Hematopoietic multipotent progenitor cell treated with erythropoietin and hydrocortisone succinate and interleukin-3 and kit ligand, for 17 days (in vitro differentiated cells): ENCODE data around the gene LARGE2.
"Not testable (repeated sequence)": the region's sequence is repeated elsewhere in the genome, so short reads cannot be mapped to it uniquely, and the experiment has no call there.

ENCODE experiments used
- DNase-seq: peaks from one replicate; pipeline ENCODE4 v3.0.0-alpha.2; 2015; ENCODE audit warnings: low spot score

The LARGE2 gene

DNA sequence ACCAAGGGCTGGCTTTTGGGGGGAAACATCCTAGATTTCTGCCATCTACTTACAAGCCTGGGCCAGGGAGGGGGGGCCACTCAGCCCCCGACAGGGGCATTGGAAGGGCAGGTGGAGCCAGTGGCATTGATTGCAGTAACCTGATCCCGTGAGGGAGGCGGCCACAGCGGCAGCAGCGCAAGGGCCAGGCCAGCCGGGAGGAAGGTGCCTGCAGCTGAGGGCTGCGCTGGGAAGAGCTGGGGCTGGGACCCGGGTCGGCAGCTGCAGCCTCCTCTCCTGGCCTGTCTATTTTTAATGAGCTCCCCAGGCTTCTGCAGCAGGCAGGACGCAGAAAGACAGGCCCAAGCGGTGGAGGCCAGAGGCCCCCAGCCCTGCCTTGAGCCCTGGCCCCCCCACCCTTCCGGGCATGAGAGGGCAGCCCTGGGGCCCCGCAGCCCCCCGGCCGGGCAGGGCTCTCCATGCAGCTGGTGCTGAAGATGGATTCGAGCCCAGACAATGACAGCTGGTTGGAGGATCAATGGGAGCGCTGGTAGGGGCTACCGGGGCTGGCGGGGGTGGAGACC lies 26.0 kb upstream of the LARGE2 start:
- no peak for DNase-seq

DNA sequence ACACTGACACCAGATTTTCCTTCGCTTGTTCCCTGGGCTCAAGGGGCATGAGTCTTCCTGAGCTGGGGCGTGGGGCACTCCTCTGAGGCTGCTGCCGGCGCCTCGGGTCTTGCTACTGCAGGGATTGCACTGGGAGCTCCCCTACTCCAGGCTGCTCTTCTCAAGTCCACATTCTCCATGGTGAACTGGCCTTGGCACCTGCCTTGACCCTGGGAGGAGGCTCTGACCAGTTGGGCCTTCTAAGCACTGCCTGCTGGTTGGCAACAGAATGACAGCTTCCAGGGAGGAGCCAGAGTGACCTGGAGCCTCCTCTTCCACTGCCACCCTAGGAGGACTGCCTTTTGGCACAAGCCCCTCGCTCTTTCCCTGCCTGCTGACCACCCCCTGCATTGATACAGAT lies 24.9 kb upstream of the LARGE2 start:
- no peak for DNase-seq

DNA sequence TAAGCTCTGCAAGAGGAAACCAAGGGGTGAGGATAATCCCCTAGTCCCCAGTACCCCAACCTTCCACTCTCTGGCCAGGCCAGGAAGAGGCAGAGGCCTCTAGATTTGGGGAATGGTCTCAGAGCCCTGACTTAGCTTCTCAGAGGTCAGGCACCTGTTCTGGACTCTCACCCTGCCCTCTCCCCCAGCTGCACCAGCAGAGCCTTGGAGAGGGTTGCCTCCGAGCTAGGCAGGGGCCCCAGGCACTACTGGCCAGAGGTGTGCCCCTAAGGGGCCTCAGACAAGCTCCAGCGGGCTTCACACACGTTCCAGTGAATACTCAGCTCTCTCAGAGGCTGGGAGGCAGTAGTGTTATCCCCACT lies 23.4 kb upstream of the LARGE2 start:
- DNase-seq: no peak

DNA sequence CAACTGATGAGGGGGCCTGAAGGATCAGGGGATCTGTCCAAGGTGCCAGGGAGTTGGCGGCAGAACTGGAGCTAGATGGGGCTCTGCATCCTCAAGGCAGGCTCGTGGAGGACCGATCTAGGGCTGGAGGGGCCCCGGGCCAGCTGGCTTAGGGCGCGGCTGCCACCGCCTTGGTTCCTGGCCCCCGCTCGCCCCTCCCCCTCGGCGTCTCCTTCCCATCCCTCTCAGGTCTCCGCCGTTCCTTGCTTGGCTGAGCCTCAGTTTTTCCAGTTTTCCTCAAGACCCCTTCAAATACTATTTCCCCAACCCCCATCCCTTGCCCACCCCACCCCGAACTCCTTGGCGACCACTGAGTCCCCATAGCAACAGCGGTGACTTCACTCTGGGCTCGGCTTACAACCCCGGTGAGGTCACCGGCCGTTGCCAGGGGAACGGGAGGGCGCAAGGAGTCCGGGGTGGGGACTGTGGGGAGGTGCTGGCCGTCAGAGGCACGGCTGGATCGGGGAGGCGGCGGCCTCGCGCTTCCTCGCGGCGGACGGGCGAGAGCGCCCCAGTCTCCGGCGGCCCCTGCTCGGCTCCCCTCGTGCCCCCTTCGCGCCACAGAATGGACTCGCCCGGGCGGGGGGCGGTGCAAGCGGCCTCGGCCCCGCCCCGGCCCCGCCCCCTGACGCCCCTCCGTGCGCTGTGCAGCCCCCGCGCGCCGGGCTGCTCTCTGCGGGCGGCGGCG lies 22.8 kb upstream of the LARGE2 start:
- no peak for DNase-seq

DNA sequence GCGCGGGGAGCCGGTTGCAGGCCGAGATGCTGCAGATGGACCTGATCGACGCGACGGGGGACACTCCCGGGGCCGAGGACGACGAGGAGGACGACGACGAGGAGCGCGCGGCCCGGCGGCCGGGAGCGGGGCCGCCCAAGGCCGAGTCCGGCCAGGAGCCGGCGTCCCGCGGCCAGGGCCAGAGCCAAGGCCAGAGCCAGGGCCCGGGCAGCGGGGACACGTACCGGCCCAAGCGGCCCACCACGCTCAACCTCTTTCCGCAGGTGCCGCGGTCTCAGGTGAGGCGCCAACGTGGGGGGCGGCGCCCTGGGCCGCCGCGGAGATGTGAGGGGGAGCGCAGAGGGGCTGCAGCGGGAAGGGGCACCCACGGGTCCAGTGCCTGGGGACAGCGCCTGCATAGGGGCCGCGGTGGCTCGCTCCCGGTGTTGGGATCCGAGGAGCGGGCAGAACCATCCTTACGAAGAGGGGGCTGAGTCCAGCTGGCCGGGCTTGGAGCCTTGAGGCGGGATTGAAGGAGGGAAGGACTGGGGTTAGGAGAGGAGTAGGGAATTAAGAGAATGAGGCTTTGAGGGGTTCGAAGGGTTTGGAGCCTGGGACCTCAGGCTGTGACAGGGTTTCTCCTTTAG lies 22.2 kb upstream of the LARGE2 start:
- not testable (repeated sequence) for DNase-seq

DNA sequence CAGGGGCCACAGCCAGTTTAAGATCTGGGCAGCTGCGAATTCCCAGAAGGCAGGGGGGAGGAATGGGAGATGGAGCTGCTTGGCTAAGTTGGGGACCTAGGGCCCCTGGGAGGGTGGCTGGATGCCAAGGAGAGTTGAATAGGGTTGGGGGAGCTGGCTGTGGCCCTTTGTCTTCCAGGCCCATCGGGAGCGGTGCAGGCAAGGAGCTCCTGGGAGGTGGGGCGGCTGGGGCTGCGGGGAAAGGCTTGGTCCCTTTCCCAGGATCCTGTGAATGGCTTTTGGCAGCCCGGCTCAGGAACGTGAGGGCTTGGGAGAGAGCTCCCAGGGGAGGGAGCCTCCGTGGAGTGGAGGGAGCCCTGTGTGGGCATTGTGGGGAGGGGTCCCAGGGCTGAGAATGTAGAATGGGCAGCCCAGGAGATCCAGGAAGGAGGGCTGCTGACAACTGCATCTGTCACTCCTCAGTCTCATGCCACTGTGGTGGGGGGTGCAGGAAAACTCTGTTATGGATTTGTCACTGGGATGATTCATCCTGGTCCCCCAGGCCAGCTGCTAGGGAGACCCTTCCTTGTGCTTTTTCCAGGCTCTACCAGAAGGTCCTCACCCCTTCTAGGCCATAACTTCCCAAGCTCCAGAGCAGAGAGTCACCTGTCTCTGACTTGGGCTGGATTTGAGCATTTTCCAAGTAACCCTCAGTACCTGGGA lies 21.4 kb upstream of the LARGE2 start:
- DNase-seq: no peak

DNA sequence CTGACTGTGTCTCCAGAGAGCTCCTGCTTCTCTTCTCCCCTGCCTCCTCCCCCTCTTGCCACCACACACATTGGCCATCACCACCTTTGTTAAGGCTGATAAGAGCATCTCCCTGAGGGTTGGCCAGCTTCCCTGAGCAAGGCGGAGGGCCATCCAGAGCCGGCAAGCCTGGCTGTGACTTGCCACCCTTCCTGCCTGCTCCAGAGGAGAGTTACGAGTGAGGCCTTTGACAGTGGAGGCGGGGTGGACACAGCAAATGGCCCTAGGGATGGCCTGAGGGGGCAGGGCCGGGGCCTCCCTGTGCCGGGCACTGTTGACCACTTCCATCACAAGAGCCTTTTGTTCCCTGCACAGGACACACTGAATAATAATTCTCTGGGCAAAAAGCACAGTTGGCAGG lies 20.8 kb upstream of the LARGE2 start:
- DNase-seq: no peak

DNA sequence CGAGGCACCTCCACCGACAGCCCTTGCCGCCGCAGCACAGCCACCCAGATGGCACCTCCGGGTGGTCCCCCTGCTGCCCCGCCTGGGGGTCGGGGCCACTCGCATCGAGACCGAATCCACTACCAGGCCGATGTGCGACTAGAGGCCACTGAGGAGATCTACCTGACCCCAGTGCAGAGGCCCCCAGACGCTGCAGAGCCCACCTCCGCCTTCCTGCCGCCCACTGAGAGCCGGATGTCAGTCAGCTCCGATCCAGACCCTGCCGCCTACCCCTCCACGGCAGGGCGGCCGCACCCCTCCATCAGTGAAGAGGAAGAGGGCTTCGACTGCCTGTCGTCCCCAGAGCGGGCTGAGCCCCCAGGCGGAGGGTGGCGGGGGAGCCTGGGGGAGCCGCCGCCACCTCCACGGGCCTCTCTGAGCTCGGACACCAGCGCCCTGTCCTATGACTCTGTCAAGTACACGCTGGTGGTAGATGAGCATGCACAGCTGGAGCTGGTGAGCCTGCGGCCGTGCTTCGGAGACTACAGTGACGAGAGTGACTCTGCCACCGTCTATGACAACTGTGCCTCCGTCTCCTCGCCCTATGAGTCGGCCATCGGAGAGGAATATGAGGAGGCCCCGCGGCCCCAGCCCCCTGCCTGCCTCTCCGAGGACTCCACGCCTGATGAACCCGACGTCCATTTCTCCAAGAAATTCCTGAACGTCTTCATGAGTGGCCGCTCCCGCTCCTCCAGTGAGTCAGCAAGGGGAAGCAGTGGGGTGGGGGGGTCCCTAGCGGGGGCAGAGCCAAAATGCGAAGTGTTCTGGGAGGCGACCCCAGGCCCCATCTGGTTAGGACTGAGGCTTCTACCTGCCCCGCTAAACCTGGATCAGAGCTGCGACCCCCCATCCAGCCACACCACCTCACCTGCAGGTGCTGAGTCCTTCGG lies 19.7 kb upstream of the LARGE2 start:
- no peak for DNase-seq

DNA sequence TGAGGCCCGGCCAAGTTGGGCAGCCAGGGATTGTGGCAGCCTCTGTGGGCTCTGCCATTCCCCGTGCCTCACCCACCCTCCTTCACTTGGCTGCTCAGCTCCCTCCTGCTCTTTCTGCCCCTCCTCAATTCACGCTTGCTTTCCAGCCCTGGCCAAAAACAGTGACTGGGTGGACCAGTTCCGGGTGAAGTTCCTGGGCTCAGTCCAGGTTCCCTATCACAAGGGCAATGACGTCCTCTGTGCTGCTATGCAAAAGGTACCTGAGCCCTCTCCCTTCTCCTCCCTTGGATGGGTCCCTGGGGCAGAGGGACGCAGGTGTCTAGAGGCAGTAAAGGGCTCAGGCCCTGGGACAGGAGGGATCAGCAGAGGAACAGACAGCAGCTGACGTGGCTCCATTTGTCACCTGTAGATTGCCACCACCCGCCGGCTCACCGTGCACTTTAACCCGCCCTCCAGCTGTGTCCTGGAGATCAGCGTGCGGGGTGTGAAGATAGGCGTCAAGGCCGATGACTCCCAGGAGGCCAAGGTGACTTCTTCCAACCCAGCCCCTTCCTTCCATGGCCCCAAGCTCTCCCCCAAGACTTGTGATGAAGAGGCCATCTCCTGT lies 18.0 kb upstream of the LARGE2 start:
- DNase-seq: no peak

DNA sequence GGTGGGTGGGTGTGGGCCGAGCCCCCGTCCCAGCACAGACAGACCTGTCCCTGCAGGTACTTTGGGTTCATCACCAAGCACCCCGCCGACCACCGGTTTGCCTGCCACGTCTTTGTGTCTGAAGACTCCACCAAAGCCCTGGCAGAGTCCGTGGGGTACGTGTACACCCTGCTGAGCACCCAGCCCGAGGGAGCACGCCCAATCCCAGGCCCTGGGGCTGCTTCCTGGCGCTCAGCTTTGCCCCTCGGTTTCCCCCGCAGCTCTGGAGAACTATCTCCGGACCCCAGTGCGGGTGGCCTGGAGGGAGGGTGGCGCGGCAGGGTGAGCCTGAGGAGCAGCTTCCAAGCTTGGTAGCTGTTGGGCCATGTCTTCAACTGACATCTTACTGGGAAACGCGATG lies 17.4 kb upstream of the LARGE2 start:
- DNase-seq: no peak

DNA sequence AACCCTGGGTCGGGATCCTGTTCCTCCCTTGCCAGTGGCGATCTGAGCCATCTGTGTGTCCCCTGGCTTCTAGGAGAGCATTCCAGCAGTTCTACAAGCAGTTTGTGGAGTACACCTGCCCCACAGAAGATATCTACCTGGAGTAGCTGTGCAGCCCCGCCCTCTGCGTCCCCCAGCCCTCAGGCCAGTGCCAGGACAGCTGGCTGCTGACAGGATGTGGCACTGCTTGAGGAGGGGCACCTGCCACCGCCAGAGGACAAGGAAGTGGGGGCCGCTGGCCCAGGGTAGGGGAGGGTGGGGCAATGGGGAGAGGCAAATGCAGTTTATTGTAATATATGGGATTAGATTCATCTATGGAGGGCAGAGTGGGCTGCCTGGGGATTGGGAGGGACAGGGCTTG lies 16.9 kb upstream of the LARGE2 start:
- DNase-seq: not testable (repeated sequence)

DNA sequence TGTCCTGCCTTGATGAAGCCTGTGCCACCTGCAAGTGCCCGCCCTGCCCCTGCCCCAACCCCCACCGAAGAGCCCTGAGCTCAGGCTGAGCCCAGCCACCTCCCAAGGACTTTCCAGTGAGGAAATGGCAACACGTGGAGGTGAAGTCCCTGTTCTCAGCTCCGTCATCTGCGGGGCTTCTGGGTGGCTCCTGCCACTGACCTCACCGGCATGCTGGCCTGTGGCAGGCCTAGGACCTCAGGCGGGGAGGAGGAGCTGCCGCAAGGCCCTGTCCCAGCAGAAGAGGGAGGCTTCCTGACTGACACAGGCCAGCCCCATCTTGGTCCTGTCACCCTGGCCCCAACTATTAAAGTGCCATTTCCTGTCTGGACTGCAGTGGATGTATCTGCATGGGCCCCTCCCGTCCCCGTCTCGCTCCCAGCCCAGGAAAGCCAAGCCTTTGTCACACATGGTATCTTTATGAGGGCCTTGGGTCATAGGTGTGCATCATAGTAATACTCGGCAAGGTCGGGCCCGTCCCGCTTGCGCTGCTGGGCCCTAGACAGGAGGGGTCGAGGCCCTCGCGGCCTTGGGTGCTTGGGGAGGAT lies 16.3 kb upstream of the LARGE2 start:
- DNase-seq: no peak

DNA sequence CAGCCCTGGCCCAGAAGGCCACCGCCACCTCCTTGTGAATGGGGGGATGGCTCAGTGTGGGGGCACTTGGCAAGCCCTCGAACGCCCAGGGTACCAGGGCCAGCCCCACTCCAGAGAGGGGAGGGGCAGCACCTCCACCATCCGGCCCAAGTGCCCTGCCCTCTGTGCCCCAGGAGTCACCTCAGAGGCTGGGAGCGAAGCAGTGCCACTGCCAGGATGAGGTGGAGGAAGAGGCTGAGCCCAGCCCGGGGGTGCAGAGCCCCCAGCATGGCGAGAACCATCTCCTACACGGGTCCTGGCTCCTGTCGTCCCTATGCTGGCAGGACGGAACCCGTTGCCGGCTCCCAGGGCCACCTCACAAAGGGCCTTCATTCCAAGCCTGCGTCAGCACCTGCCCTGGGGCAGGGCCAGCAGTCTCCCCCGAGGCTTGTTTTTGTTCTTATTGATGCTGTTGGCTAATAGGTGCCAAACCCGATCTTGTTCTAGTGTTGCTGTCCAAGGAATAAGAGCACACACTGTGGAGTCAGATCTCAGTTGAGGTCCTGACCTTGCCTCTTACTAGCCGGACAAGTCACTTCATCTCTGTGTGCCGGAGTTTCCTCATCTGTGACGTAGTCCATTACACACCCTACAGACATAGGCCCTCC lies 15.4 kb upstream of the LARGE2 start, which contains the start of gene FREY1:
Gene FREY1 (minus strand): TSS at position 307 of the 647 bp plus-strand sequence. CDS start 26 bp downstream, at position 281.
- DNase-seq: no peak

DNA sequence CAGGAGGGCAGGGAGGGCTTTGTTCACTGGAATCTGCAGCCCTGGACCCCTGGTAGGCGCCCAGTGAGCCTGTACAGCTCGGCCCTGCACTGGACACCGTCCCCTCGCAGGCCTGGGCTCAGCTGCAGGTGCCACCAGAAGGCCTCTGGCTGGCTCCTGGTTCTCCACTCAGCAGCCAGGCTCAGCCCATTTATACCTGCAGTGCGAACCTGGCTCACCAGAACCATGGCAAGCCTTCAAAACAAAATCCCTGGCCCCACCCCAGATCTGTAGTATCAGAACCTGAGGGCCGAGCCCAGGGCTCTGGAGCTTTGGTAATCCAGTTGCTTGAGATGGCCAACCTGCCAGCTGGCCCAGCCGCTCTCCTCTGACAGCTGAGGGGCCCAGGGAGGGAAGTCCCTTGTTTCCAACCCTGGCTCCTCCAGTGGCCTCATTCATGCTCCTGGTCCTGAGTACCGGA lies 14.5 kb upstream of the LARGE2 start:
- no peak for DNase-seq

DNA sequence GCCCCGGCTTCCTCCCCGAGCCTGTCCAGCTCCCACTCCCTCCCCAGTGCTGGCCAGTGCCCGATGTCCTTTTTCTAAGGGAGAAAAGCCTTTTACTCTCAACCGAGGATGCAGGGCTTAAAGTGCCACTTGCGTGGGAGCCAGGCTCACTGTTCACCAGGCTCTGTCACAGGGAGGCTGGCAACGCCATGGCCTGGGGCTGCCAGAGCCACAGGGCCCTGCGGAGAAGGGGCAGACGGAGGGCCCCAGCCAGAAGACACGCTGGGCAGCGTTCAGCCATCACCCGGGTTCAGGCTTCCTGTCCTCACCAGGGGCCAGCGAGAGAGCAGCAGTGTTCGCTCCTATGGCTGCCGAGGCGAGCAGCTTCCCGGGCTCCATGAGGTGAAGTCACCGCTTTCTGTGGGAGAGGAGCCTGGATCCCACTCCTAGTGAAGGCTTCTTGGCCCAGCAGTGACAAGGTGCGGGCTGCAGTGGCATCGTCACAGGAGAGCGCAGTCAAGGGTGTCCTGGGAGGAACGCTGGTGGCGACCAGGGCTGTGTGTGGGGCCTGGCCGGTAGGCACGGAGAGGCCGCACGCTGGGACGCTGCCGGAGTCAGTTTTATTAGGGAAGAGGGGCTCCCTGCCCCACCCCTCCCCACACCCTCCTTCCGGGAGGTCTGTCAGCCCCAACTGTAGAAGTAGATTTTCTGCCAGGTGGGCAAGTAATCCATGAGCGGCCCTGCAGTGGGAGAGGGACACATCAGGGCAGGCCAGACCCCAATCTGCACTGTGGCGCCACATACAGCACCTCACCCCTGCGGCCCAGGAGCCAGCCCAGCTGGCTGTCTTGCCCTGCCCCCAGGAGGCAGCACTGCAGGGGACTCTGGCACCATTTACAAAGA lies 12.6 kb upstream of the LARGE2 start:
- no peak for DNase-seq

DNA sequence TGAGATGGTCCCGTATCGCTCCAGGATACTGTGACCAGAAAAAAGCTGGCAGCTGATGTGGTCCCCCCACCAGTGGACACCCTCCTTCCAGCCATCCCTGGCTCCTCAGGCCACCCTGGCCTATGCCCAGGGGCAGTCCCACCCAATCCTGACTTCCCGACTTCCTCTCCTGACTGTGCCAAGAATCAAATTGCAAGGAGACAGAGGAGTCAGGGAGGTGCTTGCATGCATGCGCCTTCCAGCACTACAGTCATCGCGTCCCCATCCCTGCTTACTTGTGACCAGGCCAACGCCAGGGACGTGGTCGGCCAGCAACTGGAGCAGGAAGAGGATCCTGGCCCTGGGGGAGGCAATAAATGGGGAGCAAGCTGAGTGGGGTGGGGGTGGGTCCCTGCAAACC lies 11.8 kb upstream of the LARGE2 start:
- DNase-seq: no peak

DNA sequence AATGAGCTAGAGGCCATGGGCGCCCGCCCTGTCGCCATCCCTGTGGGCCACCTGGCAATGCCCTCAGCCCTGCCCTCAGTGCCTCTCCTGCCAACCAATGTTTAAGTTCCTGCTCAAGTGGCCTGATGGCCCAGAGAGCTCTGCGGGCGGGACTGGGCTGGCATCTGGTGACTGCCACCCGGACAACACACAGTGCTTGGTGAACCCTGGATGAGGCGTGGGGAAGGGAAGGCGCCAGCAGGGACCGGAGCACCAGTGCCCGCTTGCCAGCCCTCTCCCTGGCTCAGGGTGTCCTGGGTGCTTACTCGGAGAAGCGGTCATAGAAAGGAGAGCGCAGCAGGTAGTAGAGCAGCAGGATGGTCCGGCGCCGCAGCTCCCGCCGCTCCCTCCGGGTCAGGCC lies 8.9 kb upstream of the LARGE2 start:
- no peak for DNase-seq

DNA sequence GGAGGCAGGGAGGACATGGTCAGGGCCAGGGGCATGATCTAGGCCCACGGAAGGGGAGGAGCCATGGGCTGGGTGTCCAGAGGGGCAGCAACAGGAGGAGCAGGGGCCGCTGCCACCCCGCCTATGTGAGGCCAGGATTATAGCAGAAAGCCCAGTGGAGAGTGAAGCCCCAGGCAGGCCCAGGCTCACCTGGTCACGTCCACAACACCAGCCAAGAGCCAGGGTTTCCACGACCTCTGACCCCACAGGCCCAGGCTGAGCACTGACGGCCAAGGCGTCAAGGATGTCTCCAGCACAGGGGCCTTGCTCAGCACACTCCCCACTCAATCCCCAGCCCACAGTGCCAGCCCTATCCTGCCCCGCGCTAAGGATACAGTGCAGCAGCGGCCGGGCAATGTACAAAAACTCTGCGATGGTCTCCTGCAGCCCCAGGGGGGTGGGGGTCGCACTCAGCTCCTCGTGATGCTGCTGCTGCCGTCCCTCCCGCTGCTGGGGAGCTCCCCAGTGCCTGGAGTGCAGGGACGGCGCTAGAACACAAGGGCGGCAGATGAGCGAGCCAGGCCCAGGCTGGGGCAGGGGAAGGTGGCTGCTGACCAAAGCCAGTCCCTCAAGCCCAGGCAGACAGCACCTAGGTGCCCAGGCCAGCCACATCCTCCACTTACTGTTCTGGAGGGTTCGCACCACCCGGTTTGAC lies 8.4 kb upstream of the LARGE2 start:
- DNase-seq: no peak

DNA sequence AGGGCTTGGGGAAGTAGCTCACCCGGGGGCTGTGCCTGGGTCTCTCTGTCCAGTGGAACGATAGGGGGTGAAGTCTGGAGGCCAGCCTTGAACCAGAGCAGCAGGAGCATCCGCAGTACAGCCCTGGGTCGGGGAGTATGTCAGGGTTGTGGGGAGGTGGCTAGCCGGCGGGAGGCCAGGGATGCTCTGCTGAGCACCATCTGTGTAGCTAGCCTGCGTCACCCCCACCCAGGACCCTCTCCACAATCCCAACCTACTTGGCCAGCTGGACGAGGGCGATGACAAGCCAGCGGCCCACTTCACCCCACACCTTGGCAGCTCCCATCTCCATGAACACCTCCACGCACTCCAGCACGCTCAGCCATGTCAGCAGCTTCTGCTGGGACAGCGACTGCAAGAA lies 7.0 kb upstream of the LARGE2 start:
- no peak for DNase-seq
